H1 (cell line): ENCODE results near the gene TBC1D3B.

Experiments
- CBX8 ChIP-seq: fragments of 300-800, 300-1000 bp; sonication (generic); IDR thresholded peaks from 2 replicates; pipeline ENCODE4 v1.7.1; 2016; ENCODE audit warnings: low read depth, low read length, borderline replicate concordance
- EZH2 ChIP-seq: fragments of 200-600 bp; sonication (generic); IDR thresholded peaks from 2 replicates; pipeline ENCODE4 v1.7.1; 2012; ENCODE audit warnings: low read depth, mild to moderate bottlenecking, moderate library complexity, low read length, inconsistent platforms; ENCODE audit not compliant: severe bottlenecking
- FOSL1 ChIP-seq: IDR thresholded peaks from 2 replicates; pipeline ENCODE4 v1.6.1; 2011; ENCODE audit warnings: mild to moderate bottlenecking, low read depth, low read length, moderate library complexity; ENCODE audit not compliant: insufficient read depth
- JUN ChIP-seq: IDR thresholded peaks from 2 replicates; pipeline ENCODE4 v1.6.1; 2011; ENCODE audit warnings: low read depth, mild to moderate bottlenecking, improper control_type of control experiment, low read length
- POLR2A ChIP-seq, 2 experiments: IDR thresholded peaks; 1 replicate in 1 of 2; 2 replicates in 1 of 2; pipeline ENCODE4 v1.6.1; 2011; ENCODE audit warnings: low read depth in 2 of 2, low read length in 2 of 2, mild to moderate bottlenecking in 2 of 2; ENCODE audit errors: control extremely low read depth in 1 of 2
- RAD21 ChIP-seq, 2 experiments: IDR thresholded peaks in 1 of 2; conservative IDR thresholded peaks in 1 of 2; 2 replicates each; pipeline ENCODE4 v1.6.1; 2011; ENCODE audit warnings: low read depth in 2 of 2, low read length in 2 of 2, improper control_type of control experiment in 1 of 2, inconsistent platforms in 1 of 2, mild to moderate bottlenecking in 1 of 2, moderate library complexity in 1 of 2
- RNF2 ChIP-seq: fragments of 200-900, 300-1000 bp; sonication (generic); IDR thresholded peaks from 2 replicates; pipeline ENCODE4 v1.7.1; 2016; ENCODE audit warnings: borderline replicate concordance, low read depth, mild to moderate bottlenecking, antibody characterized with exemption, low read length; ENCODE audit not compliant: poor library complexity, severe bottlenecking; ENCODE audit errors: missing control alignments
- TAF7 ChIP-seq: optimal IDR thresholded peaks from 2 replicates; pipeline ENCODE3; 2011; ENCODE audit warnings: low read depth, mild to moderate bottlenecking, inconsistent platforms, low read length, moderate library complexity, borderline replicate concordance
- ZNF274 ChIP-seq: IDR thresholded peaks from 2 replicates; pipeline ENCODE4 v1.7.0; 2012; ENCODE audit warnings: low read length, borderline replicate concordance; ENCODE audit errors: extremely low read depth
- TF ChIP-seq, protein P1 (sequence below), 3 experiments: IDR thresholded peaks; 1 replicate in 2 of 3; 2 replicates in 1 of 3; pipeline versions ENCODE4 v1.5.1 to v1.6.1; 2011; ENCODE audit warnings: low read length in 3 of 3, mild to moderate bottlenecking in 3 of 3, inconsistent platforms in 2 of 3, low read depth in 1 of 3, moderate library complexity in 1 of 3; ENCODE audit not compliant: insufficient read depth in 1 of 3; ENCODE audit errors: control extremely low read depth in 1 of 3

DNA sequence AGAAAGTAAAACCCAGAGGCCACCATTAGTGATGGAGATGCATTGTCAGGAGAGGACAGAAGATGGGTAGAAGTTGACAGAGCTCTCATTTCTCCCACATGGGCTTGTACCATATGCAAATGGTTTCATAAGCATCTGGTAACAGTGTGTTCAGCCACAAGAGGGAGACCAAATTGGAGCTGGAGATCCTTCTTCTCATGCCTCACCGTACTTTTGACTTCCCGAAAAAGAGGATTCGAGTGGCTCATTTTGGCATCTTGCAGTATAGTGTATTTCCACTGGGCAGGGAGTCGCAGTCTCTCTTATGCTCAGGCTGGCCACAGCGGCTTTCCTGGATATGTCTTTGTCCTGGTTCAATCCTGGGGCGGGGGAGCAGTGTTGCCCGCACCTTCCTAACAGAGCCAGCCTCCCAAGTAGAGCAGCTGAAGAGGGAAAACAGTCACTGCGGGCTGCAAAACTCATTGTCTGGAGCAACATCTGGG, 23.8 kb downstream of the TBC1D3B start:
- no peak for TF ChIP-seq JUN
- no peak for TF ChIP-seq CBX8
- TF ChIP-seq, protein P1, sequence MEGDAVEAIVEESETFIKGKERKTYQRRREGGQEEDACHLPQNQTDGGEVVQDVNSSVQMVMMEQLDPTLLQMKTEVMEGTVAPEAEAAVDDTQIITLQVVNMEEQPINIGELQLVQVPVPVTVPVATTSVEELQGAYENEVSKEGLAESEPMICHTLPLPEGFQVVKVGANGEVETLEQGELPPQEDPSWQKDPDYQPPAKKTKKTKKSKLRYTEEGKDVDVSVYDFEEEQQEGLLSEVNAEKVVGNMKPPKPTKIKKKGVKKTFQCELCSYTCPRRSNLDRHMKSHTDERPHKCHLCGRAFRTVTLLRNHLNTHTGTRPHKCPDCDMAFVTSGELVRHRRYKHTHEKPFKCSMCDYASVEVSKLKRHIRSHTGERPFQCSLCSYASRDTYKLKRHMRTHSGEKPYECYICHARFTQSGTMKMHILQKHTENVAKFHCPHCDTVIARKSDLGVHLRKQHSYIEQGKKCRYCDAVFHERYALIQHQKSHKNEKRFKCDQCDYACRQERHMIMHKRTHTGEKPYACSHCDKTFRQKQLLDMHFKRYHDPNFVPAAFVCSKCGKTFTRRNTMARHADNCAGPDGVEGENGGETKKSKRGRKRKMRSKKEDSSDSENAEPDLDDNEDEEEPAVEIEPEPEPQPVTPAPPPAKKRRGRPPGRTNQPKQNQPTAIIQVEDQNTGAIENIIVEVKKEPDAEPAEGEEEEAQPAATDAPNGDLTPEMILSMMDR (IDR thresholded peaks at IDR 0.05; ENCODE audit: control extremely low read depth in 1 of 3, insufficient read depth in 1 of 3, low read depth in 1 of 3, low read length in 3 of 3): no peak
- no peak for TF ChIP-seq POLR2A (IDR thresholded peaks at IDR 0.05; ENCODE audit: control extremely low read depth in 1 of 2, low read depth in 2 of 2, low read length in 2 of 2)
- TF ChIP-seq RAD21 (IDR thresholded peaks at IDR 0.05 in 1 of 2, conservative IDR thresholded peaks at IDR 0.05 in 1 of 2; ENCODE audit: low read depth in 2 of 2, low read length in 2 of 2): no peak
- TF ChIP-seq RNF2: no peak
- no peak for TF ChIP-seq EZH2
- no peak for TF ChIP-seq ZNF274
- TF ChIP-seq TAF7: no peak
- TF ChIP-seq FOSL1: no peak
